IMR-90 (cell line): ENCODE results near the gene PLCL1. TPM values are rescaled to one million over a fixed set of nuclear protein-coding genes. Genes with fewer than 3 reads are reported as not detected.
A peak's percentile ranks its signal among the peaks of the same experiment; 100 is the strongest.

ENCODE experiments used
- ATAC-seq: fragments of 200-7000 bp; cut with Tn5 transposase; 2 replicates; pipeline ENCODE4 v1.9.1; 2020; ENCODE audit warnings: low read depth, mild to moderate bottlenecking, moderate library complexity
- BruUV-seq: library from RNA; stranded (reverse); fragments of 400-500 nt; replicated peaks from 2 replicates; lab custom pipeline; 2021; lab: Mats Ljungman, UMichigan
- CTCF ChIA-PET: fragments of 300-600 bp; formaldehyde crosslinking; extraction: SDS; loops from one replicate; lab custom pipeline; 2021; ENCODE audit warnings: antibody characterized with exemption; lab: Yijun Ruan, JAX
- POLR2A ChIA-PET: fragments of 300-600 bp; sonication (Branson Sonifier 250); formaldehyde crosslinking; loops from one replicate; lab custom pipeline; 2022; ENCODE audit warnings: antibody characterized with exemption; ENCODE audit not compliant: unreplicated experiment; lab: Charles Lee
- DNase-seq: peaks from one replicate; pipeline ENCODE4 v3.0.0; 2013
- H2AFZ ChIP-seq: replicated peaks from 2 replicates; pipeline ENCODE3; 2013; ENCODE audit warnings: low read length, mild to moderate bottlenecking; ENCODE audit not compliant: poor library complexity
- H2AK5ac ChIP-seq: 2 replicates; pipeline ENCODE4 v1.6.1; 2013; ENCODE audit warnings: low read depth, low read length, inconsistent platforms
- H2AK9ac ChIP-seq: replicated peaks from 2 replicates; pipeline ENCODE3; 2013; ENCODE audit warnings: mild to moderate bottlenecking, low read depth, low read length, moderate library complexity; ENCODE audit not compliant: poor library complexity
- H2BK120ac ChIP-seq: 2 replicates; pipeline ENCODE4 v1.6.1; 2013; ENCODE audit warnings: low read depth, low read length, inconsistent platforms
- H2BK15ac ChIP-seq: 3 replicates; pipeline ENCODE4 v1.6.1; 2013; ENCODE audit warnings: low read depth, low read length, inconsistent platforms
- H2BK20ac ChIP-seq: 2 replicates; pipeline ENCODE4 v1.6.1; 2013; ENCODE audit warnings: low read depth, mild to moderate bottlenecking, inconsistent platforms, low read length, moderate library complexity
- H2BK5ac ChIP-seq: 2 replicates; pipeline ENCODE4 v1.6.1; 2013; ENCODE audit warnings: mild to moderate bottlenecking, low read depth, low read length, inconsistent platforms; ENCODE audit not compliant: poor library complexity, severe bottlenecking
- H3K14ac ChIP-seq: replicated peaks from 2 replicates; pipeline ENCODE4 v1.6.1; 2013; ENCODE audit warnings: low read depth, low read length, inconsistent platforms
- H3K18ac ChIP-seq: 2 replicates; pipeline ENCODE4 v1.6.1; 2013; ENCODE audit warnings: low read depth, low read length, control low read depth
- H3K23ac ChIP-seq: 2 replicates; pipeline ENCODE4 v1.6.1; 2013; ENCODE audit warnings: low read depth, low read length, inconsistent platforms
- H3K27ac ChIP-seq: 2 replicates; pipeline ENCODE4 v1.5.1; 2013; ENCODE audit warnings: mild to moderate bottlenecking, control low read depth, low read length; ENCODE audit not compliant: insufficient read depth
- H3K27me3 ChIP-seq: 2 replicates; pipeline ENCODE4 v1.6.1; 2013; ENCODE audit warnings: low read length; ENCODE audit not compliant: control insufficient read depth, insufficient read depth
- H3K36me3 ChIP-seq: 2 replicates; pipeline ENCODE4 v1.6.1; 2013; ENCODE audit warnings: low read length, mixed read lengths; ENCODE audit not compliant: control insufficient read depth, insufficient read depth
- H3K4ac ChIP-seq: 2 replicates; pipeline ENCODE4 v1.6.1; 2013; ENCODE audit warnings: low read depth, low read length, inconsistent platforms
- H3K4me1 ChIP-seq: 2 replicates; pipeline ENCODE4 v1.6.1; 2013; ENCODE audit warnings: low read length, mixed read lengths; ENCODE audit not compliant: control insufficient read depth, insufficient read depth
- H3K4me2 ChIP-seq: 2 replicates; pipeline ENCODE4 v1.6.1; 2013; ENCODE audit warnings: low read depth, mild to moderate bottlenecking, control low read depth, low read length, moderate library complexity
- H3K4me3 ChIP-seq: 2 replicates; pipeline ENCODE4 v1.5.1; 2013; ENCODE audit warnings: low read depth, mild to moderate bottlenecking, control low read depth, low read length, moderate library complexity; ENCODE audit not compliant: insufficient read depth
- H3K56ac ChIP-seq: 2 replicates; pipeline ENCODE4 v1.6.1; 2013; ENCODE audit warnings: low read length, inconsistent platforms; ENCODE audit not compliant: insufficient read depth; ENCODE audit errors: extremely low read depth
- H3K79me1 ChIP-seq, 2 experiments: 2 replicates each; pipeline ENCODE4 v1.6.1; 2013; ENCODE audit warnings: low read length in 2 of 2, inconsistent platforms in 1 of 2, low read depth in 1 of 2
- H3K9ac ChIP-seq: 2 replicates; pipeline ENCODE4 v1.6.1; 2013; ENCODE audit warnings: low read depth, low read length, control low read depth
- H3K9me1 ChIP-seq: 2 replicates; pipeline ENCODE4 v1.6.1; 2013; ENCODE audit warnings: low read length, inconsistent platforms; ENCODE audit not compliant: insufficient read depth
- H3K9me3 ChIP-seq: 2 replicates; pipeline ENCODE4 v1.6.1; 2013; ENCODE audit warnings: low read length; ENCODE audit not compliant: control insufficient read depth, insufficient read depth
- H4K20me1 ChIP-seq: 2 replicates; pipeline ENCODE4 v1.6.1; 2013; ENCODE audit warnings: low read length, inconsistent platforms; ENCODE audit not compliant: insufficient read depth
- H4K5ac ChIP-seq: 2 replicates; pipeline ENCODE4 v1.6.1; 2013; ENCODE audit warnings: mild to moderate bottlenecking, low read depth, low read length, control low read depth
- H4K8ac ChIP-seq, 2 experiments: 2 replicates each; pipeline ENCODE4 v1.6.1; 2013; ENCODE audit warnings: low read depth in 2 of 2, low read length in 2 of 2, control low read depth in 1 of 2, inconsistent platforms in 1 of 2
- H4K91ac ChIP-seq: 2 replicates; pipeline ENCODE4 v1.6.1; 2013; ENCODE audit warnings: low read depth, low read length, inconsistent platforms; ENCODE audit not compliant: insufficient read depth
- BHLHE40 ChIP-seq: fragments of 150-350 bp; IDR thresholded peaks from 2 replicates; pipeline ENCODE4 v1.6.1; 2016; ENCODE audit warnings: mild to moderate bottlenecking, low read depth, low read length
- CEBPB ChIP-seq: IDR thresholded peaks from 2 replicates; pipeline ENCODE4 v1.6.1; 2012; ENCODE audit warnings: low read depth, low read length, improper control_type of control experiment
- CHD1 ChIP-seq: IDR thresholded peaks from 2 replicates; pipeline ENCODE4 v1.6.1; 2012; ENCODE audit warnings: low read depth, low read length, improper control_type of control experiment
- CTCF ChIP-seq: conservative IDR thresholded peaks from 2 replicates; pipeline ENCODE4 v1.5.1; 2012; ENCODE audit warnings: mild to moderate bottlenecking, low read depth, low read length, improper control_type of control experiment
- ELK1 ChIP-seq: fragments of 150-350 bp; IDR thresholded peaks from 2 replicates; pipeline ENCODE4 v1.6.1; 2016; ENCODE audit warnings: low read depth, mild to moderate bottlenecking, low read length, moderate library complexity, borderline replicate concordance
- FOS ChIP-seq: fragments of 150-350 bp; IDR thresholded peaks from 2 replicates; pipeline ENCODE4 v1.6.1; 2016; ENCODE audit warnings: low read depth, low read length
- MAFK ChIP-seq: IDR thresholded peaks from 2 replicates; pipeline ENCODE4 v1.6.1; 2012; ENCODE audit warnings: low read depth, low read length, improper control_type of control experiment
- MAZ ChIP-seq: IDR thresholded peaks from 2 replicates; pipeline ENCODE4 v1.6.1; 2012; ENCODE audit warnings: low read depth, mild to moderate bottlenecking, low read length, improper control_type of control experiment, moderate library complexity, borderline replicate concordance
- MXI1 ChIP-seq: IDR thresholded peaks from 2 replicates; pipeline ENCODE4 v1.6.1; 2012; ENCODE audit warnings: low read depth, mild to moderate bottlenecking, low read length, moderate library complexity, borderline replicate concordance
- NFE2L2 ChIP-seq: fragments of 150-350 bp; IDR thresholded peaks from 2 replicates; pipeline ENCODE4 v1.6.1; 2016; ENCODE audit warnings: low read depth, mild to moderate bottlenecking, low read length
- POLR2A ChIP-seq: IDR thresholded peaks from 2 replicates; pipeline ENCODE4 v1.6.1; 2012; ENCODE audit warnings: mild to moderate bottlenecking, low read depth, low read length
- RAD21 ChIP-seq: IDR thresholded peaks from 2 replicates; pipeline ENCODE4 v1.6.1; 2012; ENCODE audit warnings: low read length, improper control_type of control experiment
- RCOR1 ChIP-seq: IDR thresholded peaks from 2 replicates; pipeline ENCODE4 v1.6.1; 2012; ENCODE audit warnings: mild to moderate bottlenecking, low read length, improper control_type of control experiment; ENCODE audit not compliant: insufficient replicate concordance
- RFX5 ChIP-seq: IDR thresholded peaks from 2 replicates; pipeline ENCODE4 v1.8.0; 2012; ENCODE audit warnings: low read depth, mild to moderate bottlenecking, low read length, moderate library complexity
- SMC3 ChIP-seq: fragments of 150-350 bp; IDR thresholded peaks from 2 replicates; pipeline ENCODE4 v1.6.1; 2016; ENCODE audit warnings: low read depth, mild to moderate bottlenecking, antibody characterized with exemption, low read length, moderate library complexity
- USF2 ChIP-seq: fragments of 150-350 bp; IDR thresholded peaks from 2 replicates; pipeline ENCODE4 v1.6.1; 2017; ENCODE audit warnings: mild to moderate bottlenecking, antibody characterized with exemption, low read length, low read depth
- WGBS, 2 experiments: methylation state at CpG; one replicate each; pipeline versions ENCODE4 v1.1.5 to v1.1.7; 2013; ENCODE audit warnings: missing lambda C conversion rate in 2 of 2; ENCODE audit not compliant: insufficient read length in 1 of 2; ENCODE audit errors: extremely low coverage in 2 of 2; 5-methylcytosine and 5-hydroxymethylcytosine counted together
- dilution Hi-C: fragments of 300-500 bp; cut with HindIII; formaldehyde crosslinking; loops from one replicate; pipeline ENCODE4 v1.14.3; 2018; ENCODE audit warnings: low sequenced_read_pairs; ENCODE audit not compliant: unreplicated experiment
- in situ Hi-C: fragments of 300-500 bp; cut with MboI; formaldehyde crosslinking; loops from 3 replicates; pipeline ENCODE4 v1.14.3; 2019; ENCODE audit warnings: low sequenced_read_pairs, inconsistent platforms, mixed read lengths
- intact Hi-C: fragments of 100-400 bp; cut with micrococcal nuclease; formaldehyde crosslinking; loops from 2 replicates; pipeline ENCODE4 v1.10.0; 2022
- polyA plus RNA-seq, 3 experiments: library from polyadenylated mRNA; depleted of rRNA; stranded (reverse); fragments of >200 nt; gene quantifications; 2 replicates each; pipeline ENCODE4 v1.2.3, GENCODE V29; 2012; ENCODE audit warnings: low replicate concordance in 1 of 3
- total RNA-seq: library from RNA; depleted of rRNA; stranded (reverse); fragments of >200 nt; gene quantifications from 2 replicates; pipeline ENCODE4 v1.2.3, GENCODE V29; 2012

The PLCL1 gene
- total and polyA plus RNA-seq, 2 of the 4 experiments (the other 2 are of a cell fraction), result 0.14 to 0.18 TPM

GRCh38 chr2:197803033-197803444 lies 1.4 kb upstream of the PLCL1 start:
- H3K27ac ChIP-seq, result no peak overlapping the region
- no peaks in the 10 kb centered on the region for H4K20me1 ChIP-seq
- no peaks in the 10 kb centered on the region for H3K36me3 ChIP-seq
- H3K18ac ChIP-seq, result no peak overlapping the region
- no peak overlapping the region for H2AK5ac ChIP-seq
- ChIA-PET CTCF (no interaction called here), POLR2A (no interaction called here)
- no peak overlapping the region for H2BK15ac ChIP-seq
- no peak overlapping the region for H3K4me3 ChIP-seq
- peak; percentile 66 for ATAC-seq
- H2AFZ ChIP-seq, result no peak overlapping the region
- H3K9me3 ChIP-seq, result no peaks in the 10 kb centered on the region
- peak; percentile 63 for DNase-seq
- H4K8ac ChIP-seq, result no peak overlapping the region
- H2BK120ac ChIP-seq, result no peak overlapping the region
- H3K27me3 ChIP-seq, result peaks cover 19% of the 10 kb centered on the region
- no peak overlapping the region for H4K91ac ChIP-seq
- no peak overlapping the region for H3K4ac ChIP-seq
- BruUV-seq, result no TSS peak
- dilution Hi-C loops, result no loop called here
- TF ChIP-seq CTCF, result peak; percentile 86
- TF ChIP-seq BHLHE40, result no peak
- TF ChIP-seq ELK1, result no peak
- TF ChIP-seq FOS, result no peak
- no peak for TF ChIP-seq POLR2A
- peak; percentile 93 for TF ChIP-seq SMC3
- no peak for TF ChIP-seq CEBPB
- TF ChIP-seq MAFK, result no peak
- TF ChIP-seq MXI1, result no peak
- TF ChIP-seq RCOR1, result no peak
- TF ChIP-seq CHD1, result no peak
- TF ChIP-seq RFX5, result no peak
- peak; percentile 91 for TF ChIP-seq RAD21
- no peak for TF ChIP-seq NFE2L2
- TF ChIP-seq MAZ, result no peak
- no peak for TF ChIP-seq USF2
- no peak overlapping the region for H3K14ac ChIP-seq
- H3K79me1 ChIP-seq, result no peaks in the 10 kb centered on the region
- no peak overlapping the region for H2BK5ac ChIP-seq
- intact Hi-C loops, result loop anchor here (1.0 to 5.0 kb wide), 4 partner anchors 104 to 493 kb away; no protein-coding TSS in a partner anchor
- H2AK9ac ChIP-seq, result no peak overlapping the region
- no CpG with 5 or more reads among the region's 2 CpGs for WGBS, 2 experiments
- no peaks in the 10 kb centered on the region for H3K9me1 ChIP-seq
- in situ Hi-C loops, result loop anchor here (5.0 to 10.0 kb wide), 3 partner anchors 252 to 494 kb away; no protein-coding TSS in a partner anchor
- no peak overlapping the region for H4K5ac ChIP-seq
- no peaks in the 10 kb centered on the region for H3K4me1 ChIP-seq
- H3K9ac ChIP-seq, result no peak overlapping the region
- no peak overlapping the region for H2BK20ac ChIP-seq
- no peak overlapping the region for H3K56ac ChIP-seq
- no peak overlapping the region for H3K4me2 ChIP-seq
- H3K23ac ChIP-seq, result no peak overlapping the region
